Measurements from ENCODE around the gene LIN52. TPM values are rescaled to one million over a fixed set of nuclear protein-coding genes. Genes with fewer than 3 reads are reported as not detected.

Gene LIN52
- total and polyA plus RNA-seq, 2 of the 8 experiments (the other 6 are each of a cell fraction or from before 2014, with no cell fraction given) = 6.8 to 11.6 TPM

GRCh38 chr14:74239848-74240793 lies 155.4 kb downstream of the LIN52 start:
- peak overlapping the region; percentile 83 for H3K18ac ChIP-seq (ENCODE audit: extremely low read depth, low read length)
- no peak for TF ChIP-seq SAP30 (IDR thresholded peaks at IDR 0.05; ENCODE audit: insufficient read depth, insufficient replicate concordance, low read length)
- peak; percentile 93 for TF ChIP-seq SUZ12 (IDR thresholded peaks at IDR 0.05; ENCODE audit: low read length)
- no peak for TF ChIP-seq CREB1 (IDR thresholded peaks at IDR 0.05)
- TF ChIP-seq BCL11A (IDR thresholded peaks at IDR 0.05; ENCODE audit: low read depth in 2 of 2, low read length in 2 of 2) = no peak
- no peak for TF ChIP-seq SP2 (IDR thresholded peaks at IDR 0.05; ENCODE audit: low read length)
- no peak for TF ChIP-seq NRF1 (IDR thresholded peaks at IDR 0.05; ENCODE audit: low read depth, low read length)
- TF ChIP-seq POU5F1 (IDR thresholded peaks at IDR 0.05; ENCODE audit: low read depth, low read length) = no peak
- no peak for TF ChIP-seq PHF8 (conservative IDR thresholded peaks at IDR 0.05; ENCODE audit: low read depth, low read length)
- TF ChIP-seq ASH2L (IDR thresholded peaks at IDR 0.05; ENCODE audit: low read length) = no peak
- no peak for TF ChIP-seq EGR1 (IDR thresholded peaks at IDR 0.05; ENCODE audit: borderline replicate concordance, low read depth, low read length)
- 0 out of 2 replicates have a peak, but pooled peaks have one; percentile 47 for TF ChIP-seq GABPA (IDR thresholded peaks at IDR 0.05; ENCODE audit: borderline replicate concordance, insufficient read depth, low read length)

More at GRCh38 chr14:74239848-74240793, 155.4 kb downstream of the LIN52 start:
- H3K23me2 ChIP-seq (ENCODE audit: low read depth, low read length) = peaks cover 22% of the 10 kb centered on the region; the same call in 1 of the 2 replicates
- H3K9me3 ChIP-seq (ENCODE audit: insufficient read depth in 2 of 2, low read depth in 1 of 2, low read length in 1 of 2) = no peaks in the 10 kb centered on the region
- H3K56ac ChIP-seq (replicated peaks; ENCODE audit: insufficient read length, low read depth, low read length) = no peak overlapping the region
- H3K4me3 ChIP-seq (ENCODE audit: extremely low read depth in 1 of 4, insufficient read depth in 2 of 4, low read depth in 3 of 4, low read length in 4 of 4) = peak overlapping the region; percentile 12 to 55 (median 38)
- H2AK5ac ChIP-seq (ENCODE audit: low read depth, low read length) = no peak overlapping the region
- H3K4ac ChIP-seq (replicated peaks; ENCODE audit: insufficient read length, low read depth, low read length) = no peak overlapping the region
- peaks cover 6 to 35% (median 15%) of the 10 kb centered on the region in 4 experiments for H3K4me1 ChIP-seq (replicated peaks in 1 of 4; ENCODE audit: control insufficient read depth in 3 of 4, insufficient read depth in 4 of 4, low read length in 3 of 4)
- no peak overlapping the region for H4K5ac ChIP-seq (ENCODE audit: insufficient read length, low read depth, low read length)
- no peak overlapping the region for H4K91ac ChIP-seq (replicated peaks; ENCODE audit: insufficient read length, low read length)
- POLR2A ChIA-PET (ENCODE audit: partially characterized antibody) = interaction anchor here (1.1 to 2.0 kb wide), 2 partner anchors 10 to 122 kb away, joined by 3 to 8 read pairs; no protein-coding TSS in a partner anchor
- no peak overlapping the region for H2BK20ac ChIP-seq (ENCODE audit: low read length)
- no peak overlapping the region; the same call in 1 of the 2 replicates for H2BK15ac ChIP-seq (ENCODE audit: low read length)
- H3K79me2 ChIP-seq (ENCODE audit: control insufficient read depth in 1 of 2, insufficient read depth in 2 of 2, low read length in 2 of 2) = no peaks in the 10 kb centered on the region
- 3% methylated on average over 83 of the region's 94 CpGs; no CpG with 5 or more reads in 1 of the 2 experiments for WGBS, 2 experiments (ENCODE audit: extremely low coverage in 1 of 2, insufficient coverage in 1 of 2, insufficient read length in 1 of 2, insufficient replicate concordance in 2 of 2, low coverage in 1 of 2, low lambda C conversion rate in 2 of 2, missing lambda C conversion rate in 1 of 2)
- no peak overlapping the region; the same call in 1 of the 2 replicates for H4K8ac ChIP-seq (ENCODE audit: extremely low read depth, insufficient read depth, low read length)
- no peak overlapping the region for H3K23ac ChIP-seq (ENCODE audit: insufficient read length)
- FAIRE-seq = no peak
- H3K36me3 ChIP-seq (ENCODE audit: control insufficient read depth in 2 of 4, insufficient read depth in 4 of 4, low read length in 3 of 4) = peaks cover 0 to 13% (median 0%) of the 10 kb centered on the region in 4 experiments; a peak in 1 of 8 replicates
- no peak overlapping the region for H3K27ac ChIP-seq (ENCODE audit: low read depth, low read length)
- CTCF ChIA-PET (ENCODE audit: partially characterized antibody) = interaction anchor here (0.8 to 16.5 kb wide), 7 partner anchors 9 to 228 kb away, joined by 3 to 127 read pairs (median 15); no protein-coding TSS in a partner anchor
- peaks cover 59 to 80% (median 75%) of the 10 kb centered on the region in 4 experiments for H3K27me3 ChIP-seq (replicated peaks in 1 of 4; ENCODE audit: control insufficient read depth in 3 of 4, extremely low read depth in 1 of 4, insufficient read depth in 3 of 4, low read length in 3 of 4)
- peak overlapping the region; percentile 41; the same call in 1 of the 2 replicates for H2AFZ ChIP-seq (ENCODE audit: low read length)
- no peaks in the 10 kb centered on the region for H3K79me1 ChIP-seq (ENCODE audit: low read depth, low read length)
- H2BK5ac ChIP-seq (ENCODE audit: low read depth, low read length) = peak overlapping the region; percentile 24; the same call in 1 of the 2 replicates
- peak in 1 of 2 experiments; percentile 68 for DNase-seq (ENCODE audit: low read depth in 1 of 2, low spot score in 2 of 2)
- peaks cover 0 to 2% of the 10 kb centered on the region in 2 experiments for H4K20me1 ChIP-seq (replicated peaks in 1 of 2; ENCODE audit: control insufficient read depth in 1 of 2, insufficient read depth in 2 of 2, low read length in 2 of 2)
- no peak overlapping the region for H2BK120ac ChIP-seq (replicated peaks; ENCODE audit: low read depth, low read length)
- H3K4me2 ChIP-seq (ENCODE audit: insufficient read depth in 1 of 2, low read depth in 2 of 2, low read length in 2 of 2) = peak overlapping the region; percentile 65 to 88
- H2BK12ac ChIP-seq (ENCODE audit: low read depth, low read length) = peak overlapping the region; percentile 87; the same call in 1 of the 2 replicates
- H3K14ac ChIP-seq (ENCODE audit: insufficient read length) = no peak overlapping the region
- no peak overlapping the region for H3K9ac ChIP-seq (replicated peaks in 1 of 4; ENCODE audit: extremely low read depth in 1 of 4, low read depth in 3 of 4, low read length in 3 of 4)

Measured in H1 (cell line).